M059J (cell line): ENCODE data around the gene NACA2. TPM values are rescaled to one million over a fixed set of nuclear protein-coding genes. Genes with fewer than 3 reads are reported as not detected.

Experiments used
- DNase-seq: peaks from one replicate; pipeline ENCODE4 v3.0.0-alpha.2; 2012; ENCODE audit warnings: low read depth
- total RNA-seq: library from RNA; depleted of rRNA; stranded (reverse); fragments of >200 nt; shearing (Covaris generic); gene quantifications from 2 replicates; pipeline ENCODE4 v1.2.3, GENCODE V29; 2014; rRNA removed

NACA2 gene
- total RNA-seq, 1 experiment from 2014 or later, result not detected

- no peak for DNase-seq
Observed at GRCh38 chr17:61547113-61547512, 43.9 kb downstream of the NACA2 start.

DNA sequence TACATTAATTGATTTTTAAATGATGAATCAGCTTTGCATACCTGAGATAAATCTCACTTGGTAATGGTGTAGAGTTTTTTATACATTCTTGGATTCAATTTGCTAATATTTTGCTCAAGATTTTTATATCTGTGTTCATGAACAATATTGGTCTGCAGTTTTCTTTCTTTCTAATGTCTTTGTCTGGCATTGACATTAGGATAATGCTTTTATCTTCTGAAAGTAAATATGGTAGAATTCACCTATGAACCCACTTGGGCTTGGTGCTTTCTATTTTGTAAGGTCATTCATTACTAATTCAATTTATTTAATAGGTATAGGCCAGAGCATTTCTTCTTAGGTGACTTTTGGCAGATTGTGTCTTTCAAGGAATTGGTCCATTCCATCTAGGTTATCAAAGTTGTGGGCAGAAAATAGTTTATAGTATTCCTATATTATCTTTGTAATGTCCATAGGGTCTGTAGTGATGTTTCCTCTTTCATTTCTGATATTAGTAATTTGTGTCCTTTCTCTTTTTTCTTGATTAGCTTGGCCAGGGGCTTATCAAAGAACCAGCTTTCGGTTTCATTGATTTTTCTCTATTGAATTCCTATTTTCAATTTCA, 45.6 kb downstream of the NACA2 start:
- no peak for DNase-seq

GRCh38 chr17:61543786-61544415, 47.1 kb downstream of the NACA2 start:
- no peak for DNase-seq

DNA sequence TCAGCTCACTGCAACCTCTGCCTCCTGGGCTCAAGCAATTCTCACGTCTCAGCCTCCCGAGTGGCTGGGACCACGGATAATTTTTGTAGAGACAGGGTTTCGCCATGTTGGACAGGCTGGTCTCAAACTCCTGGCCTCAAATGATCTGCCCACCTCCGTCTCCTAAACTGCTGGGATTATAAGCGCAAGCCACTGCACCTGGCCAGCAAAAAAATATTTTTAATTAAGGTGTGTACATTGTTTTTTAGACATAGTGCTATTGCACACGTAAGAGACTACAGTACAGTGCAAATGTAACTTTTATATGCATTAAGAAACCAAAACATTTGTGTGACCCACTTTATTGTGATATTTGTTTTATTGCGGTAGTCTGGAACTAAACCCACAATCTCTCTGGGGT, 49.0 kb downstream of the NACA2 start:
- DNase-seq, result no peak

GRCh38 chr17:61540874-61541273, 50.1 kb downstream of the NACA2 start:
- DNase-seq, result no peak

Other genes starting within 250 kb of the NACA2 start
- gene TBX2, start 191.4 kb downstream of the NACA2 start, total RNA-seq, result 1.4 and 4.9 TPM in 2 replicates
- 0.42 TPM in 1 of 2 replicates, not detected in the other for gene TBX4, start 138.8 kb downstream of the NACA2 start, total RNA-seq